Cardiac septum (tissue), 1 donor: ENCODE measurements around the gene RNF26. TPM values are rescaled to one million over a fixed set of nuclear protein-coding genes. Genes with fewer than 3 reads are reported as not detected.

Experiments used
- DNase-seq: peaks from one replicate; pipeline ENCODE4 v3.0.0-alpha.2; 2020; ENCODE audit warnings: low spot score
- intact Hi-C: fragments of 100-400 bp; cut with DNase I; formaldehyde crosslinking; loops from one replicate; pipeline ENCODE4 v1.14.0; 2022
- total RNA-seq: library from RNA; stranded (reverse); fragmentation: NEBNext Ultra II Directional; extraction: Animal tissue kit (Norgen Biotek cat#: 25700); gene quantifications from one replicate; pipeline ENCODE4 v1.2.1, GENCODE V29; 2021
- donor health status: DM: no; HTN: no; CAD: no.

RNF26 gene
- total RNA-seq, 1 donor from 2014 or later = 10.7 TPM

DNA sequence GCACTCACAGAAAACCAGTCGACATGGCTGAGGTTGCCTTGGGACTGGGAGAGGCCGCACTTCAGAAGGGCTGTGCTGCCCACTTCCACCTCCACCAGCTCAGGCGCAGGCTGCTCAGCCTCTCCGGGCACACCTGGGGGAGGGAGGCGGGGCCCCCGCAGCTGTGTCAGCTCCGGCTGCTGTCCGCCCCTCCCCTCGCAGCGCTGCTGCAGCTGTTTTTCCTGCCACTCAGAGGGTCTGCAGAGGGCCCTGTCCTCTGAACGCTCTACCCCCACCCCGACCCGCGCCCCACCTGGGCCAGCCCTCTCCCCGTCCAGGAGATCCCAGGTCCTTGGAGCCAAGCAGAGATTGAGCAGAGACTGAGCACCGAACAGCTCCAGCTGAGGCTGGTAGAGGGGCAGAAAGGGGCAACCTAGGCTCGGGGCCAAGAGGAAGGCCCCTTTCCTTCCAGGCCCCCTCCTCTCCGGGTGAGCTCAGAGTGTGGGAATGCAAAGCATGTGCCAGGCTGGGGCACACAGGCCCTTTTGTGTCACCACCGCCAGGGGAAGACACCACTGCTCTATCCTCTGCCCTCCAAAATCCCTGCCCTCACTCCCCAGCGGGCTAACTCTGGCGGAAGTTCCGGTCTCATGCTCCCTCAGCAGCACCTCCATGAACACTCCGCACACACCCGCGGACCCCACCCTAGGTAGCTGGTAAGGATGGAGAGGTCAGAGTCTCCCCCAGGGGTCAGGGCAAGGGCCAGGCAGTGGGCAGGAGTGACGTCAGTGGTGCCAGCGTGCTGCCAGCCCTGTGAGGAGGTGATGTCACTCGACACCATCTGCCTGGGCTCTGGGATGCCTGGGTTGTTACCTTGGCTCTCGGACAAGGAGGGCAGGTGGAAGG is 19.0 kb upstream of the RNF26 start:
- intact Hi-C loops = loop anchor here (5.0 kb wide), 1 partner anchor 108 kb away; the partner anchor contains the start of gene CBL
- no peak for DNase-seq

DNA sequence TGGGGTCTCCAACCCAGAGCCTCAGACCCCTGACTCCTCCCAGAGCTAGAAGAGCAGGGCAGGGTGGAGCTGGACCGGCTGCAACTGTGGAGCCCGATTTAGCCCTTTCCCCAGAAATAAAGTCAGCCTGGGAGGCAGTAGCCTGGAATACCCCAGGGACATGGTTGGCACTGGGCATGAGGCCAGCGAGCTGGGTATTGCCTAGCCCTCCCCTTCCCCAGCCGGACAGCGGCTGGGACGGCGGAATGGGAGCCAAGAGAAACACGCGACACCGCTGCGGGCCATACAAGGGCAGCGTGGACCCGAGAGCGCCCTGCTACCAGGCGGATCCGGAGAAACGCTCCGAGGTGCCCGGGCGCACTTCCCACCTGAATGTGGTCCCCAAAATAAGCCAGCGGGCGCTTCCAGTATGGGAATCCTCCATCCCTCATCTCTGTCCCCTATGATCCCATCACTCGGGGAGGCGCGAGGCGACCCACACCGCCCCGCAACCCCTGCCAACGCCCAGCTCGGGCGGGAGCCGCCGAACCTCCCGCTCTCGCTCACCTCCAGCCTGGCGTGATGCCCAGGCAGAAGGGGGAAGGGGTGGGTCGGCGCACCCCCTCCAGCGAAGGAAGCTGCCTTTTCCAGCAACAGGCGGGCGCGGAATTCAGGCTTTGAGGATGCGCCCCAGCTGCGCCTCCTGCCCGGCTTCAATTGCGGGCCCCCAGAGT is 18.2 kb upstream of the RNF26 start:
- intact Hi-C loops = loop anchor here (5.0 kb wide), 1 partner anchor 109 kb away; the partner anchor contains the start of gene CBL
- DNase-seq = no peak

DNA sequence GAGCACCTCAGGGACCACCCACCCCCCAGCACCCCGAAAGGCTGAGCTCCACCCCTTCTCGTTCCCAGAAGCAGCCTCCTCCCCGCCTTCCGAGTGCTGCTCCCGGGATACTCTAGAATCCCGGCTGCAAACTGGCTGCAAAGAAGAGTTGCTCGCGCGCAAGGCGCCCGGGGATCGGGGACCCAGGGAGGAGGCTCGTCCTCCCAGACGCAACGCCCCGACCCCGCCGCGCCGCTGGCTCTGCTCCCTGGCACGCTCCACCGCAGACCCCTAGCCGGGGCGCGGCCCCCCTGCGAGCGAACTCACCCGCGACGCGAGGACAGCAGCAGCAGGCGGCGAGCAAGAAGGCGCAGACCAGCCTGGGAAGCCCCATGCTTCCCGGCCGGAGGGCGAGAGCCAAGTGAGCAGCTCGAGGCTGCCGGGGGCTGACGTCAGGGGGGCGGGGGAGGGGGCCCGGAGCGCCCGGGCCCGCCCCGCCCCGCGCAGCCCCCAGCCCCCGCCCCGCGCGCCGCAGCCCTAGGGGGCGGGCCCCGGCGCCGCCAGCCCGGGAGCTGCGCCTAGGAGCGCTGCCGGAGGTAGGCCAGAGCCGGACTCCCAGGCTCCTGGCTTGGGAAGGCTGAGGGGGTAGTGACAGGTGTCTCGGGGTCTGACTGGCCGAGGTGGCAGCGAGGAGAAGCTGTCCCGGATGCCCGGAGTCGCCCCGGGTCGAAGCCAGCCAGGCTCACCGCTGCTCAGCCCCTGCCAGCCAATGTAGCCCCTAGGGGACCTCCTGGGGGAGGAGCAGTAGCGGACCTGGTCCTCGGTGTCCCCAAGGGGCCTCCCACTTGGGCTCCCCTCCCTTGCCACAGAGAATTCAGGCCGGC is 17.4 kb upstream of the RNF26 start, which contains the start of gene MCAM:
Gene MCAM, minus strand, starts transcription at position 402 of the 863 bp plus-strand sequence. Its CDS starts 29 bp downstream, at position 373.
- intact Hi-C loops = loop anchor here (5.0 kb wide), 1 partner anchor 110 kb away; the partner anchor contains the start of gene CBL
- DNase-seq = no peak

DNA sequence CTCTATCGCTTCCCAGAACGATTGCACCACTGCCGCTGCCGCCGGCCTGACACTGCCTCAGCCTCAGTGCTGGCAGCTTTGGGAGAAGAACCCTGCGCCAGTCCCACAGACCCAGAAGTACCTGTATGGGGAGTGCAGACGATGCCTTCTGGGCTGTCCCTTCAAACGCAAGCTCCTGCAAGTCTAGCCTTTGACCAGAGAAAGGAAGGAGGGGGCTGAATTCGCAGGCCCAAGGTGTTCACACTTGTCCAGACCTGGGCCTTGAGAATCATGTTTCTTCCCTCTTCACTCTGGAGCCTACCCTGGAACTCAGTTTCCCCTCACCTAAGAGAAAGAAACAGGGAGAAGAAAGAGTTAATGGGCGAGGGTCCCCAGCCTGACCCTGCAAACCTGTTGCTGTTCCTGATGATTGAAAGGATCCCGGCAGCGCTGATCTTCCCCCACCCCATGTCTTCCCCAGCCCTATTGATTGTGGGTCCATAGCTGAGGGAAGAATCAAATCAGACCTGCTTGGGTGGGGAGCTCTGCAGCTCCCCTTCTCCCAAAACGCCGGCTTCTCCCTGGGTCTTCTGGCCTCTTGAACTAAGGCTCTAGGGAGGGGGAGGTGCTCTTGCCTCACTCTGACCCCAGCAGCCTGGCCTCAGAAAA is 16.6 kb upstream of the RNF26 start:
- intact Hi-C loops = loop anchor here (5.0 kb wide), 1 partner anchor 110 kb away; the partner anchor contains the start of gene CBL

DNA sequence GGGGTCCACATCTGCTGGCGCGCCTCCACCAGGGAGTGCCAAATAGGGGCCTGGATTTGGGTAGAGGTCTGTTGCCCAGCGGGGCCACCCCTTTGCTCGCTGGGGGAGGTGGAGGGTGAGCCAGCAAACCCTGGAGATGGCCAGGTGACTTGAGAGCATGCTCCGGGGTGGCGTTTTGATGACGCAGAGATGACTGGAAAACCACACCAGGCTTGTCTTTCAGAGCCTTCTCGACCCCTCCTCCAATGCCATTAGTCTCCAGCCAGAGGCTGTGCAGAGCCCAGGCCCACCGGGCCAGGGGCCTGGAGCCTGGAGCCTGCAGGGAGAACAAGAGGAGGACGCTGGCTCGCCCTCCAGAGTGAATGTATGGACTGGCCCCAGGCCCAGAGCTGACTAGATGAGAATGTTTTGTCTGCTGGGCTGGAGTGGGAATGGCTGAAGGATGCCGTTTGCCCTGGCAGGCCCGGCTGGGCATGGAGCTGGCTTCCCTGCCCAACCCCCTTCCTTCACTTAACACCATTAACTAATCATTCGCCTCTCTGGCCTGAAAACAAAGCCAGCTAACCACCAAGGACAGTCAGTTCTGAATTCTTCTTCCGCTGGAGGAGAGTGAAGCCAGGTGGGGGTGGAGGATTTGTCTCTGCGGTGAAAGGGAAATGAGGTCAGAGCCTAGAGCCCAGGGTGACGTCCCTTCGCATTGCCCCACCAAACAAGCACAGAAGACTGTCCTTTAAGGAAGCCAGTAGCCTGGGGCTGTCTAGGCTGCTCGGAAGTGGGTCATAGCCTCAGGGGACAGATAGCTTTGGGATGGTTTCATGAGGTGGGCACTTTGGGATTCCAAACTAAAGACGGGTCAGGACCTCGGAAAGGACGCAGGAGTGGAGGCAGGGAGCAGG is 15.8 kb upstream of the RNF26 start:
- DNase-seq = no peak
- intact Hi-C loops = loop anchor here (5.0 kb wide), 1 partner anchor 111 kb away; the partner anchor contains the start of gene CBL

More for the DNA sequence above, 16.6 kb upstream of the RNF26 start:
- DNase-seq = no peak

DNA sequence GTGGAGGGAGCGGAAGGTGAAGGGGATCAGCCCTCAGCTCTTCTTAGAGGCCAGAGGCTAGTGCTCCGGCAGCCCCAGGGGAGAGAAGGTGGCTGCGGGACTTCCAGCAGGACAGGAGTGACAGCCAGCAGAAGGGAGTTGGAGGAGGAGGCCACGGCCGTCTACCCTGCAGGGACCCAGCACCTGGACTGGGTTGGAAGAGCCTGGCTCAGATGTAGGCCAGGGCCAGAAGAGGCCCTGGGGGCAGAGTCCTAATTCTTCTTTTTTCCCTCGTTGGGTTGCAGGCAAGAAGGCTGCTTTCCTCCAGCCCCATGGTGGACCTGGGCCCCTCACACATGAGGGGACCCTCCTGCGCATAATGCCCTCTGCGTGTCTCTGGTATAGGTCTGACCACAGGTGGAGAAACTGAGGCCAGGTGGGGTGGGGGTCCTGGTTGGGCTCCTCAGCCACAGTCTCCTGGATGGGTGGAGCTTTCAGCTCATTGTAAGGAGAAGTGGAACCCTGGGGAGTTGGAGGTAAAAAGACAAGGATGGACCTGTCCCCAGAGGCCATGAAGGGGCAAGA is 15.1 kb upstream of the RNF26 start:
- DNase-seq = no peak
- intact Hi-C loops = loop anchor here (5.0 kb wide), 1 partner anchor 112 kb away; the partner anchor contains the start of gene CBL

DNA sequence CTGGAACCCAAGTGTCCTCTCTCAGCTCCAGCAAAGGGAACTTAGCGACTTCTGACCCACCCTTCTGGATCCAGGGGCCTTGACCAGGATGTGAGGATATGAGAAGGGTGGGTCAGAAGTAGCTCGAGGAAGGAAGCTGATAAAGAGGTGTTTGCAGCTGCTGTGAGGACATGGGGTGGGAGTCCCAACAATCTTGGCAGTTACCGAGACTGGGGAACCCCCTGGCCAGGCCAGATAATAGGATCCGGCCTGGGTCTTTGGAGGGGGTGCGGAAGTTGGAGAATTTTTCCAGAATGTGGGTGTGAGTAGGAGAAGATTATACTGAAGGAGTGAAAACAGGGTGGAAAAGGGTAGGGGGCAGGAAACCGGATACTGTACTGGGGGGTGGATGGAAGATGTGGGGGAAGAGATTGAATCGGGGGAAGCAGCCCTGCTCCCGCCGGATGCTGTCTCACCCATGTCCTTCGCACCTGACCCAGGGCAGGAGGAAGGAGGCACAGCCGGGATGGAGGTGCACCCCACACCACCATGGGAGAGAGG is 14.6 kb upstream of the RNF26 start:
- DNase-seq = no peak

DNA sequence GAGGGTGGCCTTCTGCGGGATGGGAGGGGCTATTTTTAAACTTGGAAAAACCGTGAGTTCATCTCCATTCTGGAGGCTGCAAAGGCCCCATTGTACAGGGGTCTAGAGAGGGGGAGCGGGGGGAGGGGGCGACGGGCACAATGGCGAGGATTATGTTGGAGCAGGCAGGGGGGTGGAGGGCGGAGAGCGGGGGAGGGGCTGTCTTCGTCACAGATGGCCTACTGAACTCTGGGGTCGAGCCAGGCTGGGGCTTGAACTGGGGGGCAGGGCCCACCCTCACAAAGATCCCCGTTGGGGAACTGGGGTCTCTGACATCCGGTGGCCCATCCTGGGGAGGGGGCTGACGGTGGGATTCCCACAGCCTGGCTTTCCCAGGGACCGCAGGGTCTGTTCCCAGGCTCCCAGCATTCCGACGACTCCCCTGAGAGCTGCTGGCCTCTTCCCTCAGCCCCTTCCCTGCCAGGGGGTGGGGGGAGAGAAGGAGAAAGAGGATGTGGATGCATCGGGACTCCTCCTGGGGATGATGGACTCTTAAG is 14.0 kb upstream of the RNF26 start:
- intact Hi-C loops = loop anchor here (5.0 kb wide), 2 partner anchors 58 to 173 kb away; partner anchors contain the start of gene ABCG4
- DNase-seq = no peak

More for the DNA sequence above, 14.6 kb upstream of the RNF26 start:
- intact Hi-C loops = loop anchor here (5.0 kb wide), 3 partner anchors 57 to 172 kb away; partner anchors contain the start of genes ABCG4 and CBL

DNA sequence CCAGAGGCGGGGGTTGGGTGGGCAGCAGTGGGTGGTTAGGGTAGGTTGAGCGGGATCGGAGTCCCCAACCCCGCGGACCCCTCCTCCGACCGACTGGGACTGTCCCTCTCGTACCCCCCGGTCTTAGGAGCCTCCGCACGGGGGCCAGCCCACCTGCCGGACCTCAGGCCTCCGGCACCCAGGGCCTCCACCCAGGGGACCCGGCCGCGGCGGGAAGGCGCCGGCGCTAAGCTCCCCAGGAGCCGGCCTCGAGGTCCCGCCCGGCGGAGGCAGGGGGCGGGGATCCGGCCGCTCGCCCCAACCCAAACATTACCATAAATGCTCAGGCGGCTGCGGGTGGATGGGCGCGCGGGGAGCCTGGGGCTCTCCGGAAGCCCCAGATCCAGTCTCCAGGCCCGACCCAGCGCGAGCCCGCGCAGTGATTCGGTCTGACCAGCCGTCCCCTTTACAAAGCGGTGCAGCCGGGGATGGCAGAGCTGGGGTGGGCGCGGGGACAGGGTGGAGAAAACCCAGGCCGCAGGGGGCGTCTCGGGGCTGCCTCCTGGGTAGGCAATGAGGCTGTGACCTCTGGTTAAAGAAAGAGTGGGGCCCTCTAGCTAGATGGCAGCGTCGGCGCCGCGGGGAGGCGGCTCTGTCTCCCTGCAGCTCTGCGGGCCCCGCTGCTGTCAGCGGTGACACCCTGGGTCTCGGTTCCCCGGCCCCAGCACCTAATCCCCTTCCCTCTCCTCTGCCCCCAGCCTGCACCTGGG is 13.4 kb upstream of the RNF26 start:
- DNase-seq = no peak
- intact Hi-C loops = loop anchor here (5.0 kb wide), 2 partner anchors 59 to 174 kb away; partner anchors contain the start of gene ABCG4

DNA sequence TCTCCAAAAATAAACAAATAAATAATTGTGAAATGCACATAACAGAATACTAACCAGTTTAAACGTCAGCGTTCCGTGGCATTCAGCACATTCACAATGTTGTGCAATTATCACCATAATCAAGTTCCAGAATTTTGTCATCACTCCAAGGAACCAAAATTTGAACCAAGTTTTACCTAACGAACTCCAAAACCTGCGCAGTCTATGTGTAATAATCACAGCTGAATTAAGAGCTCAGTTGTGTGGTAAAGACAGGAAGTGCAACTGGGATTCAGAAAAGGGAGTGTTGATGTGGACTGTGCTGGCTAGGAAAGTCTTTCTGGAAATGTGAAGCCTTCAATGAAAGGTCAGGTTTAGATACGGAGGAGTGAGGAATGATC is 12.0 kb upstream of the RNF26 start:
- DNase-seq = no peak
- intact Hi-C loops = loop anchor here (5.0 kb wide), 2 partner anchors 60 to 175 kb away; partner anchors contain the start of gene ABCG4

DNA sequence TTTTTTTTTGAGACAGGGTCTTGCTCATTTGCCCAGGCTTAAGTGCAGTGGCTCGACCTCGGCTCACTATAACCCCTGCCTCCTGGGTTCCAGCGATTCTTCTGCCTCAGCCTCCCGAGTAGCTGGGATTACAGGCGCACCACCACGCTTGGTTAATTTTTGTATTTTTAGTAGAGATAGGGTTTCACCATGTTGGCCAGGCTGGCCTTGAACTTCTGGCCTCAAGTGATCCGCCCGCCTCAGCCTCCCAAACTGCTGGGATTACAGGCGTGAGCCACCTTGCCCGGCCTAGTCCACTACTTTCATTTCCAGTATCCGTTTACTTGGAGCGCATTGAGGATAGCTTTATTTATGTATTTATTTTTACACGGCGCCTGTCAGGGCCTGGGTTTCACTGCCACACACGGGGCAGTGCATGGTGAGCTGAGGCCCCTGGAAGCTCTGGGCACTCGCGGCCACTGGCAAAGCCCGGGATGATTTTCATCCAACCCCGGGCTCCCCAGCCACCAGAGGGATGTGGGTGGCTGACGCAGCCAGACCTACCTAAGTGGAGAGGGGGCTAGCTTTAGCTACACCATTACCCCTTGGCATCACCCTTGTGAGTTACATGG is 11.3 kb upstream of the RNF26 start:
- DNase-seq = no peak
- intact Hi-C loops = loop anchor here (5.0 kb wide), 2 partner anchors 61 to 176 kb away; partner anchors contain the start of gene ABCG4

DNA sequence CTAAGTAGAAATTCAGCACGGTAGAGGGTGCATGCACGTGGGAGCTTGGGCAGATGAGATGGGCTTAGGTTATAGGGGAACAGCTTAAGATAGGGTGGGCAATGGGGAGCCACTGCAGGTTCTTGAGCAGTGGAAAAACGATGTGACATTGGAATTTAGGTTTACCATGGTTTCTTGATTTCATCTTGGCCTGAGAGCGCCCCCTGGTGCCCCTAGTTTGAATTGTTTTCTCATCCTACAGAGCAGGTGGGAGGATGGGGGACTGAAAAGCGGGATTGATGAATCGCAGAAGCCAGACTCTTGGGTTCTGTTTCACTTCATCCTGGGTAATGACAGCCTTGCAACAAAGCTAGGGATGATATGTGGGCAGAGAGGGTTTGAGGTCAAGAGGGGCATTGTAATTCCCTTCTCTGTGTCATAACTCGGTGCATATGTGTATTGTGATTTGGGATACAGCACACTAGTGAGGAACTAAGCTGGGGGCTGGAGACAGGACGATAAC is 10.7 kb upstream of the RNF26 start:
- intact Hi-C loops = loop anchor here (5.0 kb wide), 2 partner anchors 61 to 176 kb away; partner anchors contain the start of gene ABCG4
- DNase-seq = no peak

DNA sequence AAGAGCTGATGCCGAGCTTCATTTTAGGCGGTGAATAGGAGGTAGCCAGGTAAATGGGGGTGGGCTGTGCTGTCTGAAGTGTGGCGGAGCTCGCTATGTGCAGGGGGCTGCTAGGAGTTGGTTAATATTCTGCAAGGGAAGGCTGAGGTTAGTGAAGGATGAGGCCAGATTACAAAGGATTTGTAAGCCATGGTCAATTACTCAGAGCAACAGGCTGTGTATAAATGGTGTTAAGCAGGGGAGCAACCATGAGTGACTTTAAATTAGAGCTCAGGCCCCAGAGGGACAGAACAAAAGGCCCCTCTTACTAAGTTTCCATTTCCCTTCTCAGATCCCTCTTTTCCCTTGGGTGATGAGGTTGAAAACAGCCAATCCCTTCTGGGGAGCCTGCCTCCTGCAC is 10.1 kb upstream of the RNF26 start:
- no peak for DNase-seq
- intact Hi-C loops = loop anchor here (5.0 kb wide), 2 partner anchors 62 to 177 kb away; partner anchors contain the start of gene ABCG4

DNA sequence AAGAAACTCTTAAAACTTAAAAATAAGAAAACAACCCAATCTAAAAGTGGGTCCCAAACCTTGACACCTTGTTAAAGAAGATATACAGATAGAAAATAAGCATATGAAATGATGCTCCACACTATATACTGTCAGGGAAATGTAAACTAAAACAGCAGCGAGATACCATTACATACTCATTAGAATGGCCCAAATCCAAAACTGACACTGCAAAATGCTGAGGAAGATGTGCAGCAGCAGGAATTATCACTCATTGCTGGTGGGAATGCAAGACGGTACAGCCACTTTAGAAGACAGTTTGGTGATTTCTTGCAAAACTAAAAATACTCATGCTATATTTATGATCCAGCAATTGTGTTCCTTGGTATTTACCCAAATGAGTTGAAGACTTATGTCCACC is 5.0 kb upstream of the RNF26 start:
- DNase-seq = no peak
- intact Hi-C loops = no loop called here

DNA sequence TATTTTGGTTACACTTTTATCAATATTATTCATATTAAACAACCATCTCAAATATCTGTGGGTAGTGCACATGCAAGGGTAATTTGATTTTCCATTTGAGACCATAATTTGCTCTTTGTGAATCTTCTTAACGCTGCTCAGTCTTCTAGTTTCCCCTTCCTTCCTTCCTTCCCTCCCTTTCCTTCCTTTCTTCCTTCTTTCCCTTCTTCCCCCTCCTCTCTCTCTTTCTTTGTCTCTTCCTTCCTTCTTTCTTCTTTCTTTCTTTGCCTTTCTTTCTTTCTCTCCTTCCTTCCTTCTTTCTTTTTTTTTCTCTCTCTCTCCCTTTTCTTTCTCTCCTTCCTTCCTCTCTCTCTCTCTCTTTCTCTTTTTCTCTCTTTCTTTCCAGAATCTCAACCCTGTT is 4.1 kb upstream of the RNF26 start:
- DNase-seq = no peak
- intact Hi-C loops = no loop called here
